ENCODE data around the gene DDX42. TPM values are rescaled to one million over a fixed set of nuclear protein-coding genes. Genes with fewer than 3 reads are reported as not detected.

Gene DDX42
- total and polyA plus RNA-seq, 2 experiments from 2014 or later = 37.2 to 52.6 TPM

GRCh38 chr17:63836811-63837210, 62.8 kb downstream of the DDX42 start:
- in situ Hi-C loops (cut with MboI) = no loop called here
- Histone ChIP-seq H3K9me3 (ENCODE audit: low read depth) (no peaks in the 10 kb centered on the region), H3K36me3 (ENCODE audit: low read depth) (peaks cover 18% of the 10 kb centered on the region), H4K20me1 (ENCODE audit: insufficient read depth) (no peaks in the 10 kb centered on the region), H2AFZ (no peak overlapping the region), H3K27me3 (replicated peaks; ENCODE audit: insufficient read depth) (no peaks in the 10 kb centered on the region), H3K79me2 (ENCODE audit: insufficient read depth) (peaks cover 67% of the 10 kb centered on the region), H3K4me1 (ENCODE audit: insufficient read depth) (peaks cover 31% of the 10 kb centered on the region), H3K27ac (no peak overlapping the region), H3F3A (ENCODE audit: insufficient read depth) (peaks cover 57% of the 10 kb centered on the region), H3K9ac (no peak overlapping the region), H3K9me2 (ENCODE audit: insufficient read depth) (no peaks in the 10 kb centered on the region), H3K4me3 (no peak overlapping the region), H3K4me2 (ENCODE audit: unreplicated experiment) (no peak overlapping the region)
- DNase-seq = no peak
- no peak for TF ChIP-seq EZH2phosphoT487 (IDR thresholded peaks at IDR 0.05; ENCODE audit: insufficient read depth, low read depth)
- no peak for TF ChIP-seq EZH2 (IDR thresholded peaks at IDR 0.05; ENCODE audit: insufficient read depth, poor library complexity, severe bottlenecking)
- WGBS, 2 experiments (ENCODE audit: low coverage in 1 of 2, low lambda C conversion rate in 2 of 2, missing lambda C conversion rate in 2 of 2) = 99% methylated on average over 7 of the region's 7 CpGs

DNA sequence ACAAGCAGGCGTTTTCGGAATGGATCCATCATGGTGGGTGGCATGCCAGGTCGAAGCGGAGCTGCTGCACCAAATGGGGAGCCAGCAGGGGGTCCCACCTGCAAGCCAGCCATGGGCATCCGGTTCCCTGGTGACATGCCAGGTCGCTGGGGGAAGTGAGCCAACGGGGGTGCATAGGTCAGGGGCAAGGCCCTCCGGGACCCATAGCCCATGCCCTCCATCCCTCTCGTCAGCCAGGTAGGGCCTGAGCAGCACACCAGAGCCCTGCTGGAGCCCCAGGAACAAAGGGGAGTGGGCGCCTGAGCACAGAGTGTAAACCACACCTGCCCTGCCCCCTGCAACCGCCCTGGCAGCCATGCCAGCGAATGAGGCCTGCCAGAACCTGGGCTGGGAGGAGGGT, 63.5 kb downstream of the DDX42 start:
- H3K4me3 ChIP-seq = no peak overlapping the region
- peaks cover 71% of the 10 kb centered on the region for H3K79me2 ChIP-seq (ENCODE audit: insufficient read depth)
- H3K9me3 ChIP-seq (ENCODE audit: low read depth) = no peaks in the 10 kb centered on the region
- H3K27me3 ChIP-seq (replicated peaks; ENCODE audit: insufficient read depth) = no peaks in the 10 kb centered on the region
- in situ Hi-C loops (cut with MboI) = no loop called here
- H3K4me1 ChIP-seq (ENCODE audit: insufficient read depth) = peaks cover 31% of the 10 kb centered on the region
- no peak overlapping the region for H3K4me2 ChIP-seq (ENCODE audit: unreplicated experiment)
- TF ChIP-seq EZH2 (IDR thresholded peaks at IDR 0.05; ENCODE audit: insufficient read depth, poor library complexity, severe bottlenecking) (no peak), EZH2phosphoT487 (IDR thresholded peaks at IDR 0.05; ENCODE audit: insufficient read depth, low read depth) (no peak)
- H3K9ac ChIP-seq = no peak overlapping the region
- H2AFZ ChIP-seq = no peak overlapping the region
- H3F3A ChIP-seq (ENCODE audit: insufficient read depth) = peaks cover 50% of the 10 kb centered on the region
- peaks cover 13% of the 10 kb centered on the region for H3K36me3 ChIP-seq (ENCODE audit: low read depth)
- no peaks in the 10 kb centered on the region for H3K9me2 ChIP-seq (ENCODE audit: insufficient read depth)
- 93% methylated on average over 12 of the region's 12 CpGs for WGBS, 2 experiments (ENCODE audit: low coverage in 1 of 2, low lambda C conversion rate in 2 of 2, missing lambda C conversion rate in 2 of 2)
- DNase-seq = no peak
- no peak overlapping the region for H3K27ac ChIP-seq
- no peaks in the 10 kb centered on the region for H4K20me1 ChIP-seq (ENCODE audit: insufficient read depth)

GRCh38 chr17:63837962-63838600, 64.1 kb downstream of the DDX42 start:
- 37 to 59% methylated on average over 4 to 5 of the region's 5 CpGs for WGBS, 2 experiments (ENCODE audit: low coverage in 1 of 2, low lambda C conversion rate in 2 of 2, missing lambda C conversion rate in 2 of 2)
- Histone ChIP-seq H3K4me2 (ENCODE audit: unreplicated experiment) (peak overlapping the region; percentile 51), H3K9me3 (ENCODE audit: low read depth) (no peaks in the 10 kb centered on the region), H3K9me2 (ENCODE audit: insufficient read depth) (no peaks in the 10 kb centered on the region), H3K79me2 (ENCODE audit: insufficient read depth) (peaks cover 71% of the 10 kb centered on the region), H3K4me1 (ENCODE audit: insufficient read depth) (peaks cover 31% of the 10 kb centered on the region), H3K9ac (peak overlapping the region; percentile 17; the same call in 1 of the 2 replicates), H2AFZ (no peak overlapping the region), H3K27me3 (replicated peaks; ENCODE audit: insufficient read depth) (no peaks in the 10 kb centered on the region), H3K36me3 (ENCODE audit: low read depth) (peaks cover 11% of the 10 kb centered on the region; the same call in 1 of the 2 replicates), H3F3A (ENCODE audit: insufficient read depth) (peaks cover 46% of the 10 kb centered on the region), H4K20me1 (ENCODE audit: insufficient read depth) (no peaks in the 10 kb centered on the region), H3K27ac (no peak overlapping the region), H3K4me3 (no peak overlapping the region)
- TF ChIP-seq EZH2phosphoT487 (IDR thresholded peaks at IDR 0.05; ENCODE audit: insufficient read depth, low read depth) = no peak
- TF ChIP-seq EZH2 (IDR thresholded peaks at IDR 0.05; ENCODE audit: insufficient read depth, poor library complexity, severe bottlenecking) = no peak
- no peak for DNase-seq
- in situ Hi-C loops (cut with MboI) = no loop called here

DNA sequence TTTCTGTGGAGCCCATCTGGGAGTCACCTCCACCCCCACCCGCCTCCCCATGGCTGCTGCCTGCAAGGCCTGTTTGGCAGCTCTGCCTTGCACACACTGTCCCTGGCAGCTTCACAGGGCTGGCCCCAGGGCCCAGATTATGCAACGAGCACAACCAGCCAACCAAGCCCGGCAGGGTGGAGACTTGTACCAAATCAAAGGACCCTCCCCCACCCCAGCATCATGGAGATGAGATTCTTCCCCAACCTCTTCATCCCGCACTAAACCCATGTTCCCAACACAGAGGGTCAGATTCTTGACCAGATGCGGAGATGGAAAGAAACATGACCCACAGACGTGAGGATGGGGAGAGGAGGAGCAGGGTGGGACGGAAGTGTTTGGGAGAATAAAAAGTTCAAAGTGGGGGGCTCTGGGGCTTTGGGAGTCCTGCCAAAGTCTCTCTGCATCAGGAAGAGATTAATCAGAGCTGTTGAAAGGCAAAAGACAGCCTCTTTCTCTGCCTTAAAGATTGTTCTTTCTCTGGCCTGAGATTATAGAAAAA, 64.7 kb downstream of the DDX42 start:
- Histone ChIP-seq H3K9me2 (ENCODE audit: insufficient read depth) (no peaks in the 10 kb centered on the region), H4K20me1 (ENCODE audit: insufficient read depth) (no peaks in the 10 kb centered on the region), H3K4me1 (ENCODE audit: insufficient read depth) (peaks cover 33% of the 10 kb centered on the region), H3K79me2 (ENCODE audit: insufficient read depth) (peaks cover 71% of the 10 kb centered on the region), H3K4me2 (ENCODE audit: unreplicated experiment) (peak overlapping the region; percentile 51), H3K9ac (peak overlapping the region; percentile 89), H3K36me3 (ENCODE audit: low read depth) (peaks cover 5% of the 10 kb centered on the region; the same call in 1 of the 2 replicates), H3K27ac (peak overlapping the region; percentile 69), H3K9me3 (ENCODE audit: low read depth) (no peaks in the 10 kb centered on the region), H3K27me3 (replicated peaks; ENCODE audit: insufficient read depth) (no peaks in the 10 kb centered on the region), H3F3A (ENCODE audit: insufficient read depth) (peaks cover 44% of the 10 kb centered on the region), H2AFZ (no peak overlapping the region), H3K4me3 (peak overlapping the region; percentile 13; the same call in 1 of the 2 replicates)
- peak; percentile 87 for DNase-seq
- in situ Hi-C loops (cut with MboI) = no loop called here
- WGBS, 2 experiments (ENCODE audit: low coverage in 1 of 2, low lambda C conversion rate in 2 of 2, missing lambda C conversion rate in 2 of 2) = 12 to 30% methylated on average over 7 of the region's 7 CpGs
- TF ChIP-seq EZH2 (IDR thresholded peaks at IDR 0.05; ENCODE audit: insufficient read depth, poor library complexity, severe bottlenecking) (no peak), EZH2phosphoT487 (IDR thresholded peaks at IDR 0.05; ENCODE audit: insufficient read depth, low read depth) (no peak)

Data from GM23248 (cell line).